GM18508 (cell line): ENCODE measurements around the gene MTHFSD.

Source experiments
- ATAC-seq: cut with Tn5 transposase; IDR thresholded peaks from one replicate; pipeline ENCODE4 v1.9.1; 2021; ENCODE audit warnings: moderate number of reproducible peaks; ENCODE audit not compliant: insufficient read depth, unreplicated experiment

Gene MTHFSD

DNA sequence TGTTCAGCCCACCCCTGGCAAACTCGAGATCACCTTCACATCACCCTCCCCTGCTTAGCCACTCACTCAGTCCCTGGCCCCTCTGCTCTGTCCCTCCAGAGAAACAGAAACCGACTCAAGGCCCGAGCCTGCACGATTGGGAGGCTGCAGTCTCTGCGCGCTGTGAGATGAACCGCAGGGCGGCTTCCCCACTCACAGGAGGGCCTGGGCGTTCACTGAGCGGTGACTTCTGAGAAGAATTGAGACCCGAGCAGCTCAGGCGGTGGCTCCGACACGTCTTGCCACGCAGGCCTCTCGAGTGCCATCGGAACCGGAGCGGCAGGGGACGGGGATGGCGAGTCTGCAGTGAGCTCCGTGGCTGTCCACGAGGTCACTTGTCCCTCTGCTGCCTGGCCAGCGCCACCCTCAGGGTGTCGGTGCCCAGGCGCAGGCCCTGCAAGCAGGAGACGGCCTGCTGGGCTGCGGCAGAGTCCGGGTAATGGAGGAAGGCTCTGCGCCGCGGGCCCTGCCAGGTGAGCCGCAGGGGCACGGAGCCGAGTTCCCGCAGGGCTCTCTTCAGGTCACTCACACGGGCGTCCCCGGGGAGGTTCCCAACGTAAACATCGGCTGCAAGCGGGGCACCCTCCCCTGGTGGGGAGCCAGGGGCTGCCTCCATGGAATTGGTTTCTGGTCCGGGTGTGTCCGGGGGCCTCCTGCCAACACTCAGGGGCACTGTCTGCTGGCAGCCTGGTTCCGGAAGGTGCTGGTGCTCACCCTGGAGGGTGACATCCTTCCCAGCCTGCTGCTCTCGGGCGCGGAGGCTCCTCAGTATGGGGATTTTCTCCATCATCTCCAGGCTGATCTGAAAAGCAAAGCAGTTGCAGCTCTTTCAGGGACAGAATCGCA, 23.2 kb downstream of the MTHFSD start:
- no peak for ATAC-seq

DNA sequence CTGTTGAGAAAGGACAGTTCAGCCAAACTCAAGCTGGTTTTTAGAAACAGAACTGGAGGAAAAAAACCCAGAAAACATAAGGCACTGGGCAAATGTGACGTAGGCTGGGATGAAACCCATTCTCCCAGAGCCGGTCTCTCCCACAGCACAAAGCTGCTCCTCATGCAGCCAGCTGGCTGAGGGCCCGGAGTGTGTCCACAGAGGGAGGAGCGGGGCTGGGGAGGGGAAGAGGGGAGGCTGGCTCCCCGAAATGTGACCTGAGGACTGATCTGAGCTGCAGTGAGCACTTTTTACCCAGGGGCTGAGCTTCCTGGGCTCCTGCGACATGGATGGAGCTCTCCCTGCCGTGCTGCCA, 23.9 kb downstream of the MTHFSD start:
- ATAC-seq = no peak

DNA sequence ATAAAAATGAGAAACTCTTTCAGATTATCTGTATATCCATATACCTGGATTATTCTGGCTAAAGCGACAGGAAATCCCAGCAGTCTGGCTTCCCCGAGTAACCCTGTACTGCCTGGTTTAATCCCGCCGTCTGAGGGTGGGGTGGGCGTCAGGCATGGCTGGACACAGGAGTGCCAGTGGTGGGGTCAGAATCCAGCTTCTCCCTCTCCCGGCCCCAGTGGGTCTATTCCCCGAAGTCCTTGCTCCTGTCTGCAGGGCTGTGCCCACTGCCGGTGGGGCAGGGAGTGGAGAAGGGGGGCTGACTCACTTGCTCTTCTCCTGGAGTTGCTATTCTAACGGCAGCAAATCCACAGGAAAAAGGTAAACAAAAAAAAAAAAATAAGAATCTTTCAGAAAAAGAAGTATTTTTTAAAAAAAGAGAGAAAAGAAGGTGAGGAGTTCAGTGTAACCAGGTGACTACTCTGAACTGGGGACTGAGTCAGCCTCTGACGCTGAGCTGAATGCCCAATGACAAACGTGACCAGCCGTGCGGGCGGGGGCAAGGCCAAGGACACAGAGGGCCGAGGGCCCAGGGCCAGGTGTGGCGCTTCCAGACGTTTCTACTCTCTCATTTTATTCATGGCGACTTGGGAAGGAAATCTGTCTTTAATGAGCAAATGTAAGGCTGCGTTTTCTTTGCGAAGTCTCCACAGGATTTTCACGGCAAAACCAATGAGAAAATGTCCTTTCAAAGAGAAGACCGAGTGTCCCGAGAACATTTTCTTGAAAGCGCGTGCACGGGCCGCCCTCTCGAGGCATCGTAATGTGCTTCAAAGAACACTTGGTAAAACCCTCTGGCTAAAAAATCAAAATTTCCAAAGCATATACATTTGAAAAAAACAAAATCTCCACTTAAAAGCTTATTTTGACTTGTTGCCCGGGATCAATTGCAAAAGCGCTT, 24.5 kb downstream of the MTHFSD start:
- no peak for ATAC-seq

- ATAC-seq = no peak
Measured at GRCh38 chr16:86529160-86529559, 25.9 kb downstream of the MTHFSD start.

GRCh38 chr16:86528061-86528929, 26.7 kb downstream of the MTHFSD start:
- no peak for ATAC-seq

DNA sequence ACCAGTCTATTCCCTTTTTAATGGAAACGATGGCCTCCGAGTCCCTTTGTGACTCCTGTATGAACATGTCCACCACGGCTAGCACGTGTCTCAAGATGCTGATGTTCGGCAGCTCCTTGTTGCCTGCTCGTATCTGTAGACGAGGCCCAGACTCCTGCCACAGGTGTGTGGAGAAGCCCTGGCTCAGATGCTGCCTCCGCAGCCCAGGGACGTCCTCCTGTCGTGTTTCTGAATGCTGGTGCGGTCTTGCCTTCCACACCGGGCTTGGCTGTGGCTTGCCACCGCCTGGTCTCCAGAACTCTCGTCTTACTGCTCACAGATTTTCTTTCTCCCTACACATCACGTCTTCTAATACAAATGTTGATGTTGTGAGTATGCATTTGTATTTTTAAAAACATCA, 27.7 kb downstream of the MTHFSD start:
- ATAC-seq = no peak

DNA sequence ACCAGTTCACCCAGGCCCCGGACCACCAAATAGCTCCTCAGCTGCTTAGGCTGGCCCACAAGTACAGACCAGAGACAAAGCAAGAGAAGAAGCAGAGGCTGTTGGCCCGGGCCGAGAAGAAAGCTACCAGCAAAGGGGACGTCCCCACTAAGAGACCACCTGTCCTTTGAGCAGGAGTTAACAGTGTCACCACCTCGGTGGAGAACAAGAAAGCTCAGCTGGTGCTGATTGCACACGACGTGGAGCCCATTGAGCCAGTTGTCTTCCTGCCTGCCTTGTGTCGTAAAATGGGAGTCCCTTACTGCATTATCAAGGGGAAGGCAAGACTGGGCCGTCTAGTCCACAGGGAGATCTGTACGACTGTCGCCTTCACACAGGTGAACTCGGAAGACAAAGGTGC, 29.3 kb downstream of the MTHFSD start:
- no peak for ATAC-seq

- no peak for ATAC-seq
Measured at GRCh38 chr16:86524029-86524428, 31.0 kb downstream of the MTHFSD start.

GRCh38 chr16:86523166-86523740, 31.8 kb downstream of the MTHFSD start:
- no peak for ATAC-seq

DNA sequence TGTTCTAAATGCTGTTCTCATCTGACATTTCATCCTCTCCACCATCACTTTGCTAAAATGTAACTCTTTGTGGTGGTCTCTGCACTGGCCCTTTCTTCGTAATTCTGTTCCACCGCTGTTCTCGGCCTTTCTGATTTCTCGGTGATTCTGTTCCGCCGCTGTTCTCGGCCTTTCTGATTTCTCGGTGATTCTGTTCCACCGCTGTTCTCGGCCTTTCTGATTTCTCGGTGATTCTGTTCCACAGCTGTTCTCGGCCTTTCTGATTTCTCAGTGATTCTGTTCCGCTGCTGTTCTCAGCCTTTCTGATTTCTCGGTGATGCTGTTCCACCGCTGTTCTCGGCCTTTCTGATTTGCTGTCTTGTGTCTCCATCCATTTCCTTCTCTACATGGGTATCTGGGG, 32.4 kb downstream of the MTHFSD start:
- ATAC-seq = no peak

DNA sequence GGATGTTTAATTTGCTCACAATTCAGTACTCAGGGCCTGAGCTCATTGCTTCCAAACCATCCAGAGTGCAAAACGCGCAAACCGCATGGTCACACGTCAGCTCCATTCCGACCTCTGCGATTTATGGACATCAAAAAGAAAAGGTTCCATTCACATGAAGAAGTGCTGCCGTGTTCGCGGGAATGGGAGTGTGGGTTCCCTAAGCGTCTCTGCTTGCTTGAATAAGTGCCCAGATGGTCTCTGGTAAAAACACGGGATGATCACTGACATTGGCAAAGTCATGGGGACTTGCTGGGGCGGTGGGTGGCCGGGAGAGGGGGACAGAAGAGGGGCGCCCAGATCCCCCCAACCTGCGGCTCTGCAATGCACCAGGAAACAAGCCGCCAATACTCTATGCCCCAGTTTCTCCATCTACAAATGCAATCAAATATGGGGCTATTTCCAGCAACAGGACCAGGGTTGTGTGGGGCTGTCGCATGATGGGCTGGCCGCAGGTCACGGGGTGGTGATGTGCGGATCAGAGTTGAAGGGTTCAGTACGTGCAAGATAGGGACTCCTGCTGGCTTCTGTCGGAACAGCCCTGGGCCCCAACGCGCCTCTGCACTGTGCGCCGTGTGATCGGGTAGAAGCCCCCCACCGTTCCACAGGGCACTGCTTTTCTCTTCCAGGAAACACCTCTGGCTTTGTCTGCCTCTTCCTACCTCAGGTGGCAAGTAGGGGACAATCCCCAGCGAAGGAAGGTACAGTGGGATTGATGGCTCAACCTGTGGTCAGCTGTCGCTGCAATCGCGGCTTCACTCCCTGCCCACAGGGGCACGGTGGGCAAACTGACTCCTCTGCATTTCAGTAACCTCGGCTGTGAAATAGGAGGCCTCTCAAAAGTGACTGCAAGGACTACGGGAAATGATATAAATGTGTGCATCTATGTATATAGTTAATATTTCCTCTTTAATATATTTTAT, 33.5 kb downstream of the MTHFSD start:
- ATAC-seq = no peak

GRCh38 chr16:86520317-86521210, 34.5 kb downstream of the MTHFSD start:
- no peak for ATAC-seq

GRCh38 chr16:86519649-86520316, 35.3 kb downstream of the MTHFSD start:
- ATAC-seq = no peak

DNA sequence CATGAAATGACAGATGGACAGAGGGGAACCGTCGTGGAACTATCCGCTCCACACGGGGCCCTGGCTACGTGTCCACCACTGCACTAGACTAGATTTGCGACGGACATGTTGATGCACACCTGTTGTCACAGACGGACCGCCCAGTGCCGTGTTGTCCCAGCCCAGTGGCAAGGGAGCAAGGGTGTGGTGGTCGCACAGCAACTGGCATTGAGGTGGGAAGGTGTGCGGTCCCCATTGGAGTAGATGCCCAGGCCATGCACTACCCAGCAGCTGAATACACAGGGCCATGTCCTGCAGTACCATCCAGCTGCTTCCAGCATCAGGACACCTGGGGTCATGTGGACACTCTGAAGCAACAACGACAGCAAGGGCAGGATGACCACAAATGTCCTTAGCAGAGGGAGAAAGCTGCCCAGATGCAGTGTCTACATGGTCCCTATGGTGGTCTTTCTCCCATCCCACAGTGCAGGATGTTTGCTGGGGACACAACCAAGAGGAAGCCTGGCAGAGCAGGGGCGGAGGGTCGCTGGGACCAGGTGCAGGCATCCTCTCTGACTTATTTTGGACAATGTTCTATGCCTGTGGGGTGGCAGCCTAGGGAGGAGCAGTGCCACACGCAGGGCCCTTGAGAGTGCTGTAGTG, 35.9 kb downstream of the MTHFSD start:
- no peak for ATAC-seq

DNA sequence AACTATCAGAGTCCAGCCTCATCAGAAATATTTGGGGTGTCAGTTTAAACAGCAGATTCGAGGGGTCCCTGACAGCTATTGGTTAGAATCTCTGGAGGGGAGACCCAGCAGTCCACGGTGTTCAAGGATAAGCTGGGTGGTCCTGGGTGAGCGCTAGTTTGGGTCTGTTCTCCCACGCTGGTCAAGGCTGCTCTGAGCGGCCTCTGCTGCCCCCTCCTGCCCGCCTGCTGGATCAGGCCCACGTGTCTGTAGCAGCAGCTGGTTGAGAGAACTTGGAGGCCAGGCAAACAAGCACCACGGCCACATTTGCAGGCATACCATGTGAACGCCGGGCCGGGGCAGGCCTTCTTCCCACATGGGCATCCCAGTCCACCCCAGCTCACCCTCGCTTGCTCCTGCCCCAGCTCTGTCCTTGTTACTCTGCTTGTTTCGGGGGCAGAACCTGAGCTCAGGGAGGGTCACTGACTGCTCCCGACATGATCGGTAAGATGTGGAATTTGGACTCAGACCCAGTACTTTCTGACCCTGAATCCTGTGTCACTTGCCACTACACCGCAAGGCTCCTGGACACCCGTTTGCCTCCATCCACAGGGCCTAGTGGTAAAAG, 37.3 kb downstream of the MTHFSD start:
- ATAC-seq = no peak

DNA sequence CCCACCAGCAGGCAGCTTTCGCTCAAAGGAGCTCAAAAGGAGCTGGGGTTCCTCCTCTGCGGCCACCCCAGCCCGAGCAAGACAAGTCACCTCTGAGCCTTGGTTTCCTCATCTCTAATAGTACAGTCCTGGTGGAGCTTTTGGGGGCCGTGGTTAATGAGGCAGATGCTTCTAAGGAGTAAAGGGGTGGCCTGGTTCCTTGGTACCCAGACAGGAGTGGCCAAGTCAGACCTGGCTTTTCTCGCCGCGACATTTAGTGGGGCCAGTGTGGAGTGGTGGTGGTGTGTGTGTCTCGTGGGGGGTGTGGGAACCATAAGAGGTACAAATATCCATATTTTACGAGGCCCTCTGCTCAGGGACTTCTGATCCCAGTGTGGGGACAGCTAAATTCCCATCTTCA, 38.0 kb downstream of the MTHFSD start:
- no peak for ATAC-seq

GRCh38 chr16:86516623-86517003, 38.4 kb downstream of the MTHFSD start:
- no peak for ATAC-seq
